Urinary bladder (tissue), 4 donors: ENCODE results near the gene GALNT10. TPM values are rescaled to one million over a fixed set of nuclear protein-coding genes. Genes with fewer than 3 reads are reported as not detected.

Experiments
- DNase-seq: peaks from one replicate; pipeline ENCODE4 v3.0.0-alpha.2; 2015; ENCODE audit errors: extremely low spot score
- H3K27ac ChIP-seq: one replicate; pipeline ENCODE4 v1.5.1; 2013; ENCODE audit warnings: low read depth, mild to moderate bottlenecking, moderate library complexity
- H3K36me3 ChIP-seq: one replicate; pipeline ENCODE4 v1.6.1; 2013; ENCODE audit warnings: mild to moderate bottlenecking, moderate library complexity; ENCODE audit not compliant: insufficient read depth
- H3K4me1 ChIP-seq: one replicate; pipeline ENCODE4 v1.6.1; 2013; ENCODE audit warnings: mild to moderate bottlenecking, moderate library complexity; ENCODE audit not compliant: insufficient read depth
- H3K4me3 ChIP-seq: one replicate; pipeline ENCODE4 v1.5.1; 2013; ENCODE audit warnings: low read depth, low read length
- WGBS: extraction: QIAGEN DNeasy Blood & Tissue Kit; methylation state at CpG from one replicate; pipeline ENCODE4 v1.1.7; 2013; 5-methylcytosine and 5-hydroxymethylcytosine counted together
- polyA plus RNA-seq: library from polyadenylated mRNA; stranded (reverse); fragments of 200-250 nt; gene quantifications from one replicate; pipeline ENCODE4 v1.2.3, GENCODE V29; 2013
- total RNA-seq: library from RNA; depleted of rRNA; stranded (reverse); fragments of >200 nt; gene quantifications from one replicate; pipeline ENCODE4 v1.2.3, GENCODE V29; 2014
- donor health status: healthy with polysubstance abuse.
- donor health status: healthy.

Gene GALNT10
- total and polyA plus RNA-seq, 2 donors: 15.7 to 19.4 TPM

- DNase-seq: no peak
- Histone ChIP-seq H3K4me1 (peaks cover 2% of the 10 kb centered on the region), H3K27ac (no peak overlapping the region), H3K36me3 (no peaks in the 10 kb centered on the region), H3K4me3 (no peak overlapping the region)
- WGBS: 36% methylated on average over 10 of the region's 10 CpGs
Measured at GRCh38 chr5:154165886-154166285, 24.6 kb upstream of the GALNT10 start.

DNA sequence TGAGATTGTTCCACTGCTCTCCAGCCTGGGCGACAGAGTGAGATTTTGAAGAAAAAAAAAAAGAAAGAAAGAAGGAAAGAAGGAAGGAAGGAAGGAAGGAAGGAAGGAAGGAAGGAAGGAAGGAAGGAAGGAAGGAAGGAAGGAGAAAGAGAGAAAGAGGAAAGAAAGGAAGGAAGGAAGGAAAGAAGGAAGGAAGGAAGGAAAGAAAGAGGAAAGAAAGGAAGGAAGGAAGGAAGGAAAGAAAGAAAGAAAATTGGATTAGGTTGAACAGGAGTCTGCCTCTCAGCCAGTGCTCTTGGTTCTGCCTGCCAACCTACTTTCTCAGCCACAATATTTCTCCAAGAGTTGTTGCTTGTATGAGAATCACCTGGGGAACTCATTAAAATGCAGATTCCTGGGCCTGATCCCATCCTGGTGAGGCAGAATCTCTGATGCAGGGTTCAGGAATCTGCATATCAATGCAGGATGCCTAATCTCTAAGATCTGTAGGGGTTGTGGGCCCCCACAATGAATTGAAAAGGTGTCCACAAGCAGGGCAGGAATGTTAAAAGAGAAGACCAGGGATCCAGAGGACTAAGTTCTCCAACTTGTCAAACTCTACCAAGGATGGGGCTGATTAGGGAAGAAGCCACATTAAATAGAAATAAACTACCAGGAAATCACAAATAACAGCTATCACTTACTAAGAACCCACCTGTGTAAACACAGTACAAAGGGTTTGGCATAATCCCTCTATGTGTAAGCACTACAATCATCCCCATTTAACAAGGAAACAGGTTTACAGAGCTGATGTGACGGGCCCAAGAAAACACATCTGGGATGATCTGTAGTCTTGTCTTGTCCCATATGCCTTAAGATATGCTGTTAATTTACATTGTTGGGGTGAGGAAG lies 23.4 kb upstream of the GALNT10 start:
- Histone ChIP-seq H3K4me3 (no peak overlapping the region), H3K36me3 (no peaks in the 10 kb centered on the region), H3K4me1 (peaks cover 2% of the 10 kb centered on the region), H3K27ac (no peak overlapping the region)
- WGBS: 45% methylated on average over 2 of the region's 2 CpGs
- DNase-seq: no peak

DNA sequence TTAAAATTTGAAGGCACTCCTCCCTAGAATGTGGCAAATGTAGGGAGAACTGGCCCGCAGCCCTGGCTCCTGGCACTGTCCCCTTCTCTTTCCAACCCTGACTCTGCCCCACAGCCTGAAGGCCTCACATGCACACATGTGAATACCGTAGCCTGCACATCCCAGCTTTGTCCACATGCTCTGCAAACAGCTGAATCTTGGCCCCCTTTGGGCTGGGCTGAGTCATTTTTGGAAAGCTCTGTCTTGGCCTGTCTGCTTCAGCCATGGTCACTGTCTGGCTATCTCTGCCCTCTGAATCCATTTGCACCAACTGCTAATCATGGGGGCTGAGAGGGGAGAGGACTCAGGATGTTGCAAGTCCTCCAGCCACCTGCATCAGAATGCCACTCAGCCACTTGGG lies 22.1 kb upstream of the GALNT10 start:
- WGBS: 80% methylated on average over 2 of the region's 2 CpGs
- Histone ChIP-seq H3K4me3 (no peak overlapping the region), H3K36me3 (no peaks in the 10 kb centered on the region), H3K27ac (no peak overlapping the region), H3K4me1 (no peaks in the 10 kb centered on the region)
- DNase-seq: no peak

DNA sequence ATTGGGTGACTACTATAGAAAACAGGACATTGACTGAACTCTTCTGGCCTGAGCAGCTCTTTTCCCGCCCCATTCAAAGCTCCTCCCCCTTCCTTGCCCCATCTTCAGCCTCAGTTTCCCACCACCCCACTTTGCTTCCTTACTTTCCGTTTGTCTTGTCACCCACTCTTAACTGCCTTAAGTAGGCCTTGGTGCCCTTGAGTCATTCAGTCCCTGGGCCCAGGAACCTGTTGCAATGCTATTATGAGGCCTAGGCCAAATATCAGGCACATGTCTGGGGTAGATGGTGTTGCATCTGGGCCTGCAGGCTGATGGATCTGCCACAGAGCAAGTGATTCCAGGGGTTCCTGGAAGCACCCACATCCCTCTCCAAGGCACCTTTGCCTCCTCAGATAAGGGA lies 17.7 kb upstream of the GALNT10 start:
- Histone ChIP-seq H3K27ac (no peak overlapping the region), H3K36me3 (no peaks in the 10 kb centered on the region), H3K4me3 (no peak overlapping the region), H3K4me1 (no peaks in the 10 kb centered on the region)
- no peak for DNase-seq
- 94% methylated on average over 2 of the region's 2 CpGs for WGBS

- Histone ChIP-seq H3K4me3 (no peak overlapping the region), H3K4me1 (no peaks in the 10 kb centered on the region), H3K36me3 (no peaks in the 10 kb centered on the region), H3K27ac (no peak overlapping the region)
- DNase-seq: no peak
- WGBS: 73% methylated on average over 1 of the region's 1 CpG
Measured at GRCh38 chr5:154174091-154174490, 16.4 kb upstream of the GALNT10 start.

DNA sequence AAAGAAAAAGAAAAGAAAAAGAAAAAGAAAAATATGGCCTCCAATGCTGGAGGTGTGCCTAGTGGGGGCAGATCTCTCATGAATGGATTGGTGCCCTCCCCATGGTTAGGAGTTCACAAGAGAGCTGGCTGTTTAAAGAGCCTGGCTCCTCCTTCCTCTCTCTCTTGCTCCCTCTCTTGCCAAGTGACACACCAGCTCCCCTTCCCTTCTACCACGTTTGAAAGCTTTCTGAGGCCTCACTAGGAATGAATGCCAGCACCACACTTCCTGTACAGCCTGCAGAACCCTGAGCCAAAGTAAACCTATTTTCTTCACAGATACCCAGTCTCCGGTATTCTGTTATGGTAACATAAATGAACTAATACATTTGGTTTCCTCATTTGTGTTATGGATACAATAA lies 14.4 kb upstream of the GALNT10 start:
- DNase-seq: no peak
- Histone ChIP-seq H3K27ac (no peak overlapping the region), H3K4me1 (no peaks in the 10 kb centered on the region), H3K4me3 (no peak overlapping the region), H3K36me3 (no peaks in the 10 kb centered on the region)
- WGBS: 35% methylated on average over 2 of the region's 2 CpGs

GRCh38 chr5:154178661-154179060 lies 11.9 kb upstream of the GALNT10 start:
- H3K27ac ChIP-seq: no peak overlapping the region
- H3K4me3 ChIP-seq: no peak overlapping the region
- 51% methylated on average over 2 of the region's 2 CpGs for WGBS
- H3K4me1 ChIP-seq: no peaks in the 10 kb centered on the region
- no peak for DNase-seq
- H3K36me3 ChIP-seq: no peaks in the 10 kb centered on the region

GRCh38 chr5:154179846-154180710 lies 10.5 kb upstream of the GALNT10 start:
- no peak overlapping the region for H3K4me3 ChIP-seq
- no peak for DNase-seq
- no peak overlapping the region for H3K27ac ChIP-seq
- H3K36me3 ChIP-seq: no peaks in the 10 kb centered on the region
- 61% methylated on average over 13 of the region's 13 CpGs for WGBS
- no peaks in the 10 kb centered on the region for H3K4me1 ChIP-seq

- no peak for DNase-seq
- Histone ChIP-seq H3K27ac (no peak overlapping the region), H3K4me1 (no peaks in the 10 kb centered on the region), H3K4me3 (no peak overlapping the region), H3K36me3 (no peaks in the 10 kb centered on the region)
- 98% methylated on average over 1 of the region's 1 CpG for WGBS
Measured at GRCh38 chr5:154181161-154181560, 9.4 kb upstream of the GALNT10 start.

DNA sequence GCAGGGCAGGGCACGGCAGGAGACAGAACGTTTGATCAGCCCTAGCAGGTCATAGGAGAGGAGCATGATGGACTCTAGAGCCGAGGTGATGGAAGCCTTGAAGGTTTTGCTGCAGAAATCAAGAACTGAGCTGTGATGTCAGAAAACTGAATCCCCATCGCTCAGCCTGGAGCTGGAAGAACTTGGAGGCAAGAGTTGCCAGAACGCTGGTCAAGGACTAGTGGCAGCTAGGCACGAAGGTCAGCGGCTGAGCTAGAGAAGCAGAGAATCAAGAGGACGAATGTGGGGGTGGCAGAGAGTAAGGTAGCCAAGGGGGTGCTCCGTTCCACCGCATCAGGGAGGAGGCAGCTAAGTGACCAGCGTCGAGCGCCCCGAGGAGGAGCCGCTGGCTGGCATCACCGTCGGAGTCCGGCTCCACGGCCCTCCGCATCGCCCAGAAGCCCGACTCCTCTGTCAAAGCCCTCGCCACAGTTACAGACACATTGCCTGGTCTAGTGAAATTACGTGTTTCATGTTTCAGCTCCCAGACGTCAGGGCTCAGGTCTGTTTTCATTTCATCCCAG lies 1.2 kb upstream of the GALNT10 start:
- no peak for DNase-seq
- H3K36me3 ChIP-seq: no peaks in the 10 kb centered on the region
- 11% methylated on average over 25 of the region's 25 CpGs for WGBS
- peak overlapping the region; percentile 81 for H3K4me3 ChIP-seq
- no peak overlapping the region for H3K27ac ChIP-seq
- H3K4me1 ChIP-seq: no peaks in the 10 kb centered on the region

DNA sequence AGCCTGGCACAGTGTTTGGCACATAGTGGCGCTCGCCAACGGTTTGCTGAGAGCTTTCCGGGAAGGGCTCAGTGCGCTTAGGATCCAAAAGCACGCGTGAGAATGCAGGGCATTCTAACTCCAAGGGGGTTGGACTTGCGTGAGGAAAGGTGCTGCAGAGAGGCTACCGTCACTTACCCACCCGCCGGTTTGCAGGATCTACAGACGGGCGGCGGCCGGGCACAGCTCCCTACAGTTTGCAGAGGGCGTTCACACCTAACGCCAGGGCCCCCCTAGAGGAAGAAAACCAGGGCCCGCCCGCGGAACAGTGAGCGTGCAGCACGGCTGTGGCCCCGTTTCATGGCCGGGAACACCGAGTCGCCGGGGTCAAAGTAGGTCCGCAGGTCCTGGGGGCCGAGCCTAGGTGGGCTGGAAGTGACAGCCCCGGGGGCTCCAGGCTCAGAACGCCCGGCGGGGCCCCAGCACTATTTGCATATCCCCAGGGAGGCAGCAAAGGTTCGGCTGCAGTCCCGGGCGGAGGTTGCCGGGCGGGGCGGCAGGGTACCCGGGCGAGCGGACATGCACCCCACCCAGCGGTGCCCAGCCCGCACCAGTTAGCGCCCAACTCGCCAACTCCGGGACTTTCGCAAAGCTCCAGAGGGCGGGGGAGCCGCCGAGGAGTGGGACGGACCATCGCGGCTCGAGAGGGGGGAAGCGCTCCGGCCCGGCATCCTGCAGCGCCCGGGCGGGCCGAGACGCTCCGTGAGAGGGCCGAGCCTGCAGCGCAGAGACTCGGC lies 526 bp upstream of the GALNT10 start:
- no peak overlapping the region for H3K27ac ChIP-seq
- peak overlapping the region; percentile 81 for H3K4me3 ChIP-seq
- DNase-seq: no peak
- under 1% methylated on average over 67 of the region's 67 CpGs for WGBS
- no peaks in the 10 kb centered on the region for H3K36me3 ChIP-seq
- no peaks in the 10 kb centered on the region for H3K4me1 ChIP-seq

DNA sequence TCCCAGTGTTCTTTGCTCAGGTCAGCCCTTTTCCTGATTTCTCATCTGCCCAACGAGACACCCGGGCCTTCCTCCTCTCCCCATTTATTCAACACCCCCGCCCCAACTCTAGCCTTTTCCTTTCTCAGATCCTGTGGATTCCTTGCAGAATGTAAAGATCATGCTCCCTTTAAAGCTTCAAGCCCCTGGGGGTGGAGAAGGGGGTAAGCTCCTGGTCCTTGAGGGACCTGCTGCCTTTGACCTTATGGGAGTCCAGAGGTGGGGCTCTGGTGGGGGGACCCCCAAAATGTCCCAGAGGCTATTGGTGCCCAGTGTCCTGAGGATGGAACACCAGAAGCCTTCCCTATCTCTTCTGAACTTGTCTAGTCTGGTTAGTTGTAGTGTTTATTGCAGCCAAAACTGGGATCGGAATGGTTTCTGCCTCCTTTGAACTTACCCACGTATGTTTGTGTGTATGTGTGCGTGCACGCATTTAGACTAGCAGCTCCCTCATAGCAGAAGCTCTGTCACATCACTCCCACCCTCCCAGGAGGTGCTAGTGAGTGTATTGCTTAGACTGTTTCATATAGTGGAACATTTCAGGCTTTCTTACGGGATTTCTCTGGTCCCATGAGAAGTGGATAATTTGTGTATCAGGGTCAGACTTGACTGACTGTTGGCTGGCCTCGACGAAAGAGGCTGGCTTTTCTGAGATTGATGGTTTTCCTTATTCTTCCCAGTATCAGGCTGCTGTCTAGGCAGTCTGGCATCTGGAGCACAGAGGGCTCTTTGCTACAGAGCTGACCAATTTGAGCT lies 1.1 kb downstream of the GALNT10 start:
- Histone ChIP-seq H3K4me3 (peak overlapping the region; percentile 81), H3K36me3 (no peaks in the 10 kb centered on the region), H3K27ac (no peak overlapping the region), H3K4me1 (no peaks in the 10 kb centered on the region)
- DNase-seq: no peak
- 28% methylated on average over 10 of the region's 10 CpGs for WGBS
